Measurements from ENCODE around the gene QSOX2.

The QSOX2 gene

DNA sequence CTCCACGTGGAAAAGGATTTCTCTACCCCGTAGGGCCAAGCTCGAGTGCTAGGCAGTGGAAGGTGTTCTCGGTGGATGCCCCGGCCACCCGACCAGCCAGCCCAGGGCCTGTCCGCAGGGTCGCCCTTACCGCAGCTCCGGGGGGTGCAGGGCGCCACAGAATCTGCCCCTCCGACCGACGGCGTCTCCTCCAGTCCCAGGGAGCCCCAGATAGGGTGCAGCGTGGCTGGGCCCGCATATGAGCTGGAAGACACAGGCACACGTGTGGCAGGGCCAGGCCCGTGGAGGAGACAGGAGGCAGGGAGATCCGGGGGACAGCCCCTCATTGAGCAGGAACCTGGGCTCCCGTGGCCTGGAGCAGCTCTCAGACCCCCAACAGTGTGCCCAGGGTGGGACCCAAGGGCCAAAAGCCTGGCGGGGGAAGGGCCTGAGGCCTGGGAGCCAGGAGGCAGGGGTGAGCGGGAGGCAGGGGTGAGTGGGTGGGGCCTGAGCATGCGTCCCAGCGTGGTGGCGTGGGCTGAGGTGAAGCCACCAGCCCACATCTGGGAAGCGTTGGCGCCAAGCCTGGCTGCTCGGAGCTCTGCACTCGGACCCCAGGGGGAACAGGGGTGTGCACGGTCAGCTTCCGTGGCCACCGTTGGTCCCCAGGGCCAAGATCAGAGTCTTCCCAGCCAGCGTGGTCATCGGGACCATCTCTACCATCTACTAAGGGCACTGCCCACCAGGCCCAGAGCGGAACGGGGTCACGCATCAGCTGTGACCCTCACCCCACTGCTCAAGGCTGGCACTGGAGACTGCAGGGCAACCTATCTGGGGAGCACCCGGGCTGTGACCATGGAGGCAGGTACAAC is 36.0 kb upstream of the QSOX2 start:
- H3K4me3 ChIP-seq (ENCODE audit: low read depth, low read length), result no peak overlapping the region
- in situ Hi-C loops (cut with HindIII; ENCODE audit: low sequenced_read_pairs), result no loop called here
- DNase-seq (ENCODE audit: low read depth), result no peak
- TF ChIP-seq, protein P1, sequence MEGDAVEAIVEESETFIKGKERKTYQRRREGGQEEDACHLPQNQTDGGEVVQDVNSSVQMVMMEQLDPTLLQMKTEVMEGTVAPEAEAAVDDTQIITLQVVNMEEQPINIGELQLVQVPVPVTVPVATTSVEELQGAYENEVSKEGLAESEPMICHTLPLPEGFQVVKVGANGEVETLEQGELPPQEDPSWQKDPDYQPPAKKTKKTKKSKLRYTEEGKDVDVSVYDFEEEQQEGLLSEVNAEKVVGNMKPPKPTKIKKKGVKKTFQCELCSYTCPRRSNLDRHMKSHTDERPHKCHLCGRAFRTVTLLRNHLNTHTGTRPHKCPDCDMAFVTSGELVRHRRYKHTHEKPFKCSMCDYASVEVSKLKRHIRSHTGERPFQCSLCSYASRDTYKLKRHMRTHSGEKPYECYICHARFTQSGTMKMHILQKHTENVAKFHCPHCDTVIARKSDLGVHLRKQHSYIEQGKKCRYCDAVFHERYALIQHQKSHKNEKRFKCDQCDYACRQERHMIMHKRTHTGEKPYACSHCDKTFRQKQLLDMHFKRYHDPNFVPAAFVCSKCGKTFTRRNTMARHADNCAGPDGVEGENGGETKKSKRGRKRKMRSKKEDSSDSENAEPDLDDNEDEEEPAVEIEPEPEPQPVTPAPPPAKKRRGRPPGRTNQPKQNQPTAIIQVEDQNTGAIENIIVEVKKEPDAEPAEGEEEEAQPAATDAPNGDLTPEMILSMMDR (IDR thresholded peaks at IDR 0.05; ENCODE audit: low read depth, low read length, missing control alignments), result no peak

DNA sequence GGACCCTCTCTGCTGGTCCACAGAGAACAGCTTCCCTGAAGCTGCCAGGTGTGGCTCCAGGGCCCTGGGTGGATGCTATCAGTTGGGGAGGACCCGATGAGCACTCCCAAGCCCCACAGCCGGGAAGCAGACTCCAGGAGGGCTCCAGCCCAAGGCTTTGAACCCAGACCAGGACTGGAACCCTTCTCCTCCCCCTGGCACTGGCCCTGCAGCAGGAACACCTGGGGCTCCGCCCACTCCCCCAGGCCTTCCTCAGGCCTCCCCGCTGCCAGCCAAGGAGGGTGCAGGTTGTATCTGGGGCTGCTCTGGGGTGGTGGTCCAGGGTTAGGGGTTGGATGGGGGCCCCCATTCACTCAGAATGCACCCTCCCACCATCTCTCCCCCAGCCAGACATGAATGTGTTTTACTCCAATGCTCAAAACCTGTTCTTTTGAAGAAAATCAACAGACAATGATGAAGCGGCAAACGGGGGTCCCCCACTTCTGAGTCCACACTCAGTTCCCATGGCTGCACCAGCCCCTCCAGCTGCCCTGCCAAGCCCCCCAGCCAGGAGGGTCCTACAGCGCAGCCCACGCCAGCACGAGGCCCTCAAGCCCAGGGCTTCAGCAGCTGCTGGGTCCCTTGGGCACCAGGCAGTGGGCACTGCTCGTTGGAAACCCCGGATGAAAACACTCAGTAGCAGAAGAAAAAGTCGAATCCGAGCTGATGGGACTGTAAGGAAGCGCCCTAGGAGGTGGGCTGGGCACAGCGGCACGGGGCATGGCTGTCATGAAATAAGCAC is 35.1 kb upstream of the QSOX2 start:
- TF ChIP-seq, protein P1 (IDR thresholded peaks at IDR 0.05; ENCODE audit: low read depth, low read length, missing control alignments), result no peak
- in situ Hi-C loops (cut with HindIII; ENCODE audit: low sequenced_read_pairs), result no loop called here
- no peak for DNase-seq (ENCODE audit: low read depth)
- no peak overlapping the region for H3K4me3 ChIP-seq (ENCODE audit: low read depth, low read length)

DNA sequence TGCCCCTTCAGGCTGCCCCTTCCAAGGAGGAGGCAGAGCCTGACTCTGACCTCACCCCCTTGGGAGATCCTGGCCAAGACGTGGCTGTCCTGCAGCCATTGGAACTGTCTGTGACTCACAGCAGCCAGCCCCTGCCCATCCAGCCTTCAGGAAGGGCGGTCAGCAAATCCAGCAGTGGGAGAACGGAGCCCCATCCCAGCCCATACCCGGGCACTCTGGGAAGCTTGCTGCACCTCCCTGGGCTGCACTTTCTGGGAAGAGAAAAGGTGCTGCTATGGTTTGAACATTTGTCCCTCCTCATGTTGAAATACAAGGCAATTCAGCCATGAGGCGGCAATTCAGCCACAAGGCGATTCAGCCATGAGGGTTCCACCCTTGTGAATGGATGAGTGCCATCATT is 33.9 kb upstream of the QSOX2 start:
- no peak overlapping the region for H3K4me3 ChIP-seq (ENCODE audit: low read depth, low read length)
- in situ Hi-C loops (cut with HindIII; ENCODE audit: low sequenced_read_pairs), result loop anchor here (5.0 to 10.0 kb wide), 2 partner anchors 85 to 142 kb away; partner anchors contain the start of gene DNLZ
- no peak for DNase-seq (ENCODE audit: low read depth)
- TF ChIP-seq, protein P1 (IDR thresholded peaks at IDR 0.05; ENCODE audit: low read depth, low read length, missing control alignments), result no peak

DNA sequence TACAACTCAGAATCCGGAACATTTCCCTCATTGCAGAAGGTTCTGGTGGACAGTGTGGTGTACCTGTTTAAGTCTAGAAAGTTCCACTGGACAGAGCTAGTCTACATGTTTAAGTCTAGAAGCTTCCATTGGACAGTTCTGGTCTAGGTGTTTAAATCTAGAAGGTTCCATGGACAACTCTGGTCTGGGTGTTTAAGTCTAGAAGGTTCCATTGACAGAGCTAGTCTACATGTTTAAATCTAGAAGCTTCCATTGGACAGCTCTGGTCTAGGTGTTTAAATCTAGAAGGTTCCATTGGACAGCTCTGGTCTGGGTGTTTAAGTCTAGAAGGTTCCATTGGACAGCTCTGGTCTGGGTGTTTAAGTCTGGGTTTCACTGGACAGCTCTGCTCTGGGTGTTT is 33.3 kb upstream of the QSOX2 start:
- in situ Hi-C loops (cut with HindIII; ENCODE audit: low sequenced_read_pairs), result loop anchor here (5.0 to 10.0 kb wide), 2 partner anchors 86 to 142 kb away; partner anchors contain the start of gene DNLZ
- no peak for DNase-seq (ENCODE audit: low read depth)
- H3K4me3 ChIP-seq (ENCODE audit: low read depth, low read length), result no peak overlapping the region
- TF ChIP-seq, protein P1 (IDR thresholded peaks at IDR 0.05; ENCODE audit: low read depth, low read length, missing control alignments), result no peak

DNA sequence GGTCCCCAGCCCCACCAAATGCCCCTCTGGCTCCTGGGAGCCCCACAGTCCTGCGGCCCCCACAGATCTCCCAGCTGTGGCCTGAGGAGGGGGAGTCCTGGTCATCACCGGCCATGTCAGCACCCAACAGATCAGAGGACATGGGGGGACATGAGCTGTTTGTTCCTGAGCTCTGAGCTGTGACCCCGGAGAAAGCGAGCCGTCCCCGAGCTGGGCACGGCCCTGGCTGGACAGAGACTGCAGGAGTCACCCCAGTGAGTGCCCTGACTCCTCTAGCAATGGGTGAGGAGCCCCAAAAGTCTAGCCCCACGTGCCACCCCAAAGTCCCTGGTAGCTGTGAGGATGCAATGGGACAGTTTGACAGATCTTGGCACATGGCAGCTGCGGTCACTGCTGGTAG is 32.6 kb upstream of the QSOX2 start:
- TF ChIP-seq, protein P1 (IDR thresholded peaks at IDR 0.05; ENCODE audit: low read depth, low read length, missing control alignments), result no peak
- in situ Hi-C loops (cut with HindIII; ENCODE audit: low sequenced_read_pairs), result loop anchor here (5.0 to 10.0 kb wide), 2 partner anchors 87 to 141 kb away; partner anchors contain the start of gene DNLZ
- DNase-seq (ENCODE audit: low read depth), result no peak
- no peak overlapping the region for H3K4me3 ChIP-seq (ENCODE audit: low read depth, low read length)

DNA sequence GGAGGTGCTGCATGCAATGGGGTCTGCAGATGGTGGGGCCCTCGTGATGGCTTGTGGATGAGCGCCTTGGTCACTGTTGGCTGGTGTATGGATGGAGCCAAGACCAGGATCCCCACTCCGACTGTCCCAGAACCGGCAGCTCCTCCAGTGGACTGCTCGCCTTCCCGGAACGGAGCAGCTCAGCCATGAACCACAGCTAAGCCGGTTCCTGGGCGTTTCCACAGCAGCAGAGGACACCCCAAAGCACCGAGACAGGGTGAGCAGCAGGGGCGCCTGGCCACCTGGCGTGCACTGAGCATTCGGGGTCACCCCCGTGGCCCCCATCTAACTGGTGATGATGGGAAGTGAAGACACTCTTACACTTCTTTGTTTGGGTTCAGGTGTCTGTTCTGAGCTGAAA is 32.1 kb upstream of the QSOX2 start:
- in situ Hi-C loops (cut with HindIII; ENCODE audit: low sequenced_read_pairs), result loop anchor here (5.0 to 10.0 kb wide), 2 partner anchors 87 to 140 kb away; partner anchors contain the start of gene DNLZ
- no peak for DNase-seq (ENCODE audit: low read depth)
- TF ChIP-seq, protein P1 (IDR thresholded peaks at IDR 0.05; ENCODE audit: low read depth, low read length, missing control alignments), result peak; percentile 7

More for the DNA sequence above, 32.1 kb upstream of the QSOX2 start:
- H3K4me3 ChIP-seq (ENCODE audit: low read depth, low read length), result no peak overlapping the region
